Measurements from ENCODE around the gene TUSC1.
"Not testable (repeated sequence)": the region's sequence is repeated elsewhere in the genome, so short reads cannot be mapped to it uniquely, and the experiment has no call there.

The TUSC1 gene

DNA sequence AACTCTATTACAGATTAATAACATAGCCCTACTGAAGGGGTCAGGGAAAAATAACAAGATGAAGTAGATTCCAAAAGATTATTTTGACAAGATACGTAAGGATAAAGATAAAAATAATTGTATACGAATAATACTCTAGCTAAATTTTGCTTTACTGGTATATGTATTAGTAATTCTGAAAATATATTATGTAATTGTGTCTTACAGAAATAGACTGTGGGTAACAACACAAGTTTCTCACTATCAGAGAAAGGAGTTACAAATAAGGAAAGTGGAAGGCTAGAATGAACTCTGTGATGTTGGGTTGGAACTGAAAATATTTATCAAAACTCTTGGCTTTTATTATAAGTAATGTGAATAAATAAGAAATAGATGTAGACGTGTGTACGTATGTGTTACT lies 26.6 kb upstream of the TUSC1 start:
- H3K9me3 ChIP-seq = no peaks in the 10 kb centered on the region
- H3K4me3 ChIP-seq = no peak overlapping the region
- intact Hi-C loops (cut with DNase I; ENCODE audit: low total_unique reads) = no loop called here
- DNase-seq = no peak
- no peak overlapping the region for H3K27ac ChIP-seq
- TF ChIP-seq, protein P1, sequence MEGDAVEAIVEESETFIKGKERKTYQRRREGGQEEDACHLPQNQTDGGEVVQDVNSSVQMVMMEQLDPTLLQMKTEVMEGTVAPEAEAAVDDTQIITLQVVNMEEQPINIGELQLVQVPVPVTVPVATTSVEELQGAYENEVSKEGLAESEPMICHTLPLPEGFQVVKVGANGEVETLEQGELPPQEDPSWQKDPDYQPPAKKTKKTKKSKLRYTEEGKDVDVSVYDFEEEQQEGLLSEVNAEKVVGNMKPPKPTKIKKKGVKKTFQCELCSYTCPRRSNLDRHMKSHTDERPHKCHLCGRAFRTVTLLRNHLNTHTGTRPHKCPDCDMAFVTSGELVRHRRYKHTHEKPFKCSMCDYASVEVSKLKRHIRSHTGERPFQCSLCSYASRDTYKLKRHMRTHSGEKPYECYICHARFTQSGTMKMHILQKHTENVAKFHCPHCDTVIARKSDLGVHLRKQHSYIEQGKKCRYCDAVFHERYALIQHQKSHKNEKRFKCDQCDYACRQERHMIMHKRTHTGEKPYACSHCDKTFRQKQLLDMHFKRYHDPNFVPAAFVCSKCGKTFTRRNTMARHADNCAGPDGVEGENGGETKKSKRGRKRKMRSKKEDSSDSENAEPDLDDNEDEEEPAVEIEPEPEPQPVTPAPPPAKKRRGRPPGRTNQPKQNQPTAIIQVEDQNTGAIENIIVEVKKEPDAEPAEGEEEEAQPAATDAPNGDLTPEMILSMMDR (IDR thresholded peaks at IDR 0.05) = no peak
- H3K36me3 ChIP-seq = no peaks in the 10 kb centered on the region
- no peaks in the 10 kb centered on the region for H3K27me3 ChIP-seq
- peaks cover 0 to 26% (median 2%) of the 10 kb centered on the region in 4 donors for H3K4me1 ChIP-seq

DNA sequence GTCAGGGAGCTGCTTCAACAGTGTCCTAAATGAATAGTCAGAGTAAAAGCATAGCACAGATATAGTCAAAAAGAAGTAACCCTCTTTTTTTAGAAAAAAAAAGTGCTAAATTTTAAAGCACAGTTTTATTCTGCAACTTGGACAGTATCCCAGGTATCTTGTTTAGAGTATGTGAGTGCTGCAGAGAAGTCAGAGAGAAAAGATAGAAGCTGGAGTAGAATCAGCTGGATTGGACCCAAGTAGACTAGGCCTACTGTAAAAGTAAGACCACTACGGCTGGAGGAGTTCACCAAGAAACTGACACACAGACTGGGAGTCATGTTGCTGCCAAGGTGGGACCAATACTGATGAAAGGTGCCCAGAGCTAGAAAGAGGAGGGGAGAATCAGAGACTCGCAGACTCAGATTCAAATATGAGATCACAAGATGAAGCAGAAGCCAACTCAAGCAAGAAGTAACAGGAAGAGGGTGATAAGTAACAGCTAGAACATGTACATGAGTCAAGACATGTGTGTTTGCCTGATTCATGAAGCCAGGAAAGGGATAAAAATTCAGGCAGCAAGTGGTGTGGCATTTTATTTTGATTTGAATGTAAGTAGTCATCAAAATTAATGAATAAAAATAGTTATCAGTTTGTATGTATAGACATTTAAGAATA lies 25.6 kb upstream of the TUSC1 start:
- intact Hi-C loops (cut with DNase I; ENCODE audit: low total_unique reads) = no loop called here
- Histone ChIP-seq H3K4me1 (peaks cover 0 to 26% (median 2%) of the 10 kb centered on the region in 4 donors), H3K27me3 (no peaks in the 10 kb centered on the region), H3K36me3 (no peaks in the 10 kb centered on the region), H3K4me3 (no peak overlapping the region), H3K9me3 (no peaks in the 10 kb centered on the region), H3K27ac (peak overlapping the region in 1 of 2 donors; percentile 24)
- no peak for DNase-seq
- TF ChIP-seq, protein P1 (IDR thresholded peaks at IDR 0.05) = no peak

DNA sequence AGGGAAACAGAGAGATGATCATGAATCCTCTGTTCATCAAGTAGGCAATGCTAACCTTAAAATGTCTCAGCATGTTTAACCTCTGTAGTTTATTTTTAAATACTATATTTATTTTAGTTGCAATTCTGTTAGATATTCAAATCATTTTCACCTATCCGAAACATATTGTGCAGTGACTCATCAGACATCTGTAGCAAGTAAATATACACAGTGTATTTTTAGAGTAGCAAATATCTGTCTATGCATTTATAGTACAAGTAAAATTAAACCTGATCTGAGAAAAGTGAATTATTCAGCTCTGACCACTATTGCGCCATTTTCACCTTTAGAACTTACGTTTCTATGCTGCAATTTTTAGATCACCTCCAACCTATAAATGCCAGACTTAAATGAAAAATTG lies 24.3 kb upstream of the TUSC1 start:
- TF ChIP-seq, protein P1 (IDR thresholded peaks at IDR 0.05) = no peak
- no peak for DNase-seq
- no peaks in the 10 kb centered on the region for H3K36me3 ChIP-seq
- H3K27me3 ChIP-seq = no peaks in the 10 kb centered on the region
- no peak overlapping the region for H3K27ac ChIP-seq
- H3K4me1 ChIP-seq = peaks cover 0 to 26% (median 2%) of the 10 kb centered on the region in 4 donors
- no peak overlapping the region for H3K4me3 ChIP-seq
- intact Hi-C loops (cut with DNase I; ENCODE audit: low total_unique reads) = no loop called here
- no peaks in the 10 kb centered on the region for H3K9me3 ChIP-seq

DNA sequence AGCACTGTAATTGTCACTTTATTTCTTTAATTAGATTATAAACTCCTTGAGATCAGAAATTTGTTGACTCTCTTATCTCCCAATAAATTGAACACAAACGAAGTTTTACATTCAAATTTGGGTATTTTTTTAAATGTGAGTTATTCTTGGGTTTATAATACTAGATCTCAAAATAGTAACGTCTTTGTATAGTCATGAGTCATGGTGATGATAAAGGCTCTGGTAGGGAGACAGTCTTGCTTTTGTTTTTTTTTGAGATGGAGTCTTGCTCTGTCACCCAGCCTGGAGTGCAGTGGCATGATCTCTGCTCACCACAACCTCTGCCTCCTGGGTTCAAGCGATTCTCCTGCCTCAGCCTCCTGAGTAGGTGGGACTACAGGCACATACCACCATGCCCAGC lies 22.7 kb upstream of the TUSC1 start:
- H3K9me3 ChIP-seq; H3K36me3 ChIP-seq; intact Hi-C loops (cut with DNase I; ENCODE audit: low total_unique reads); H3K4me3 ChIP-seq; DNase-seq; H3K27me3 ChIP-seq: not testable (repeated sequence)
- H3K4me1 ChIP-seq = peaks cover 0 to 26% (median 2%) of the 10 kb centered on the region in 4 donors
- peak overlapping the region; percentile 12 to 20 for H3K27ac ChIP-seq

DNA sequence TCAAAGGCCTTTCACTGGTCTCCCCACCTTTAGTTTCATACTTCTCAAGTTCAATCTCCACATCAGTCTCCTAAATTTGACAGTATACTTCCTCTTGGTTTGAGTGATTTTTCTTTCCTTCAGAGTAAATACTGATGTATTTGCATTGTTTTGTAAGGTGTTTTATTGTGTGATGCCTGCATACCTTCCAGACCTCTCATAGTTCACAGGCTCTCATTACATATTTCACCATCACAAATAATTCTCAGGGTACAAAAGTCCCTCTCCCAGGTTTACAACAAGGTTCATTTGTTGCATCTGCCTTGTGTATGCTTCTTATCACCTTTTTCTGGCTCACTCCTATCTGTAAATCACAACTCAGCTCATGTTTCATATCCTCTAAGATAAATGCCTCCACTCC lies 22.2 kb upstream of the TUSC1 start:
- intact Hi-C loops (cut with DNase I; ENCODE audit: low total_unique reads) = no loop called here
- H3K4me3 ChIP-seq = no peak overlapping the region
- H3K4me1 ChIP-seq = peaks cover 0 to 26% (median 2%) of the 10 kb centered on the region in 4 donors
- TF ChIP-seq, protein P1 (IDR thresholded peaks at IDR 0.05) = no peak
- no peaks in the 10 kb centered on the region for H3K27me3 ChIP-seq
- no peak for DNase-seq
- H3K36me3 ChIP-seq = no peaks in the 10 kb centered on the region
- peak overlapping the region in 1 of 2 donors; percentile 12 for H3K27ac ChIP-seq
- H3K9me3 ChIP-seq = no peaks in the 10 kb centered on the region

DNA sequence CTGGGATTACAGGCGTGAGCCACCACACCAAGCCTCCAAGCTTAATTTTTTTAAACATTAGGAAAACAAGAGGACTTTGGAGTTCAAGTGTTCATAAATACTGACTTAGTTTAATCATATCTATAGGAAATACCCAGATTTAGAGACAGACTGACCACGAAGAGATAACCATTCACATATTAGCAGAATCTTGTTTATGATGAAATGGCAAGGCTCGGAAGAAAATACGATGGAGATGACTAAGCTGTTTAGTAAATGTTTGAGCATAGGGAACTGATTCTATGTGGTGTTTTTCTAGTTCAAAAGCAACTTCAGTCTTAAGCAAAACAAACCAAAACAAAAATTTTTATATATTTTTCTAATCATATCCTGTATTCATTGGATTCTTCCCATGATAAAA lies 13.5 kb upstream of the TUSC1 start:
- intact Hi-C loops (cut with DNase I; ENCODE audit: low total_unique reads) = no loop called here
- DNase-seq = no peak
- no peak overlapping the region for H3K27ac ChIP-seq
- no peak overlapping the region for H3K4me3 ChIP-seq
- no peaks in the 10 kb centered on the region for H3K9me3 ChIP-seq
- TF ChIP-seq, protein P1 (IDR thresholded peaks at IDR 0.05) = no peak
- no peaks in the 10 kb centered on the region for H3K27me3 ChIP-seq
- H3K4me1 ChIP-seq = no peaks in the 10 kb centered on the region
- H3K36me3 ChIP-seq = no peaks in the 10 kb centered on the region

All from tibial artery (tissue), 4 donors.